Astrocyte (in vitro differentiated cells and primary cell): ENCODE results near the gene ASCL2.

ENCODE experiments used
- EZH2 ChIP-seq: IDR thresholded peaks from 2 replicates; pipeline ENCODE4 v1.6.1; 2012; ENCODE audit warnings: mild to moderate bottlenecking, low read length, inconsistent platforms; ENCODE audit not compliant: insufficient read depth
- TF ChIP-seq, protein P1 (sequence below): IDR thresholded peaks from 2 replicates; pipeline ENCODE4 v1.5.1; 2011; ENCODE audit warnings: low read depth, mild to moderate bottlenecking, inconsistent platforms, low read length, moderate library complexity; ENCODE audit not compliant: insufficient read depth

DNA sequence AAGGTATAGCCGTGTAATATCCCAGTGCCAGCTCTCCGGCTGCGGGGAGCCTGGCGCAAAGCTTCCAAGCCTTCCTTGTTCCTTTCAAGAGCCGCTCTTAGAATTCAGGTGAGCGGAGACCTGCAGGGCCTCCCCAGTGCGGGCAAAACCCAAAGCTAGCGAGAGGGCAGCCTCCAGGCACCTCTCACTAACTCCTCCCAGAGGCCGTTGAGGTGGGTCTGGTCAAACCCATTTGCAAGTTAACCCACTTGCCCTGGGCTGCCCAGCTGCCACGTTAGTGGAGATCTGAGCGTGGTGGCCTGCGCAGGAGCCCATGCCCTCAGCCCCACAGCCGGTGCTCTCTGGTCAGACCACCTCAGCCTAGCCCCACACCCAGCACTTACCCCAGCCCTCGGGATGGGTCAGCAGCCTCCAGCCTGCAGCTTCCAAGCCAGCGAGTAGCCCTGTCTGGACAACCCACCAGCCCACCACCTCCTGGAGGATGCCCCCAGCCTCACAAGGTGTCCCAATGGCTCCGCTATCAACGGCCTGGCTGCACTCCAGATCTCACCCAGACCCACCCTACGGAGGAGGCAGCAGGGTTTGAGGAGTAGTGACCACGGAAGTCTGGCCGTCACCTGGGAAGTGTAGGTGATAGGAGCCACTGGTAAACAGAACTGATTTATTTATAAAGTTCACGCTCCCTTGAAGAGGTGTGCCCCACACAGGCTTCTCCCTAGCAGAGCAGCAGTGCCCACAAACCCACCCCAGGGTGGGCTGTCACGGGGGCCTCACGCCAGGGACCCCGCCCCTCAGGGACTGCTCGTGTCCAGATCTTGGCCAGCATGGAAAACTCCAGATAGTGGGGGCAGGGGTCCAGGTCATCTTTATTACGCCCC lies 2.3 kb downstream of the ASCL2 start:
- TF ChIP-seq, protein P1, sequence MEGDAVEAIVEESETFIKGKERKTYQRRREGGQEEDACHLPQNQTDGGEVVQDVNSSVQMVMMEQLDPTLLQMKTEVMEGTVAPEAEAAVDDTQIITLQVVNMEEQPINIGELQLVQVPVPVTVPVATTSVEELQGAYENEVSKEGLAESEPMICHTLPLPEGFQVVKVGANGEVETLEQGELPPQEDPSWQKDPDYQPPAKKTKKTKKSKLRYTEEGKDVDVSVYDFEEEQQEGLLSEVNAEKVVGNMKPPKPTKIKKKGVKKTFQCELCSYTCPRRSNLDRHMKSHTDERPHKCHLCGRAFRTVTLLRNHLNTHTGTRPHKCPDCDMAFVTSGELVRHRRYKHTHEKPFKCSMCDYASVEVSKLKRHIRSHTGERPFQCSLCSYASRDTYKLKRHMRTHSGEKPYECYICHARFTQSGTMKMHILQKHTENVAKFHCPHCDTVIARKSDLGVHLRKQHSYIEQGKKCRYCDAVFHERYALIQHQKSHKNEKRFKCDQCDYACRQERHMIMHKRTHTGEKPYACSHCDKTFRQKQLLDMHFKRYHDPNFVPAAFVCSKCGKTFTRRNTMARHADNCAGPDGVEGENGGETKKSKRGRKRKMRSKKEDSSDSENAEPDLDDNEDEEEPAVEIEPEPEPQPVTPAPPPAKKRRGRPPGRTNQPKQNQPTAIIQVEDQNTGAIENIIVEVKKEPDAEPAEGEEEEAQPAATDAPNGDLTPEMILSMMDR = no peak
- TF ChIP-seq EZH2 = no peak
